Activated CD8-positive, alpha-beta T cell treated with anti-CD3 and anti-CD28 coated beads, Interleukin-2, amount 10 ng/mL, durations not matched to agents 7 days and 5 days (primary cell): ENCODE results near the gene POLR2B. TPM values are rescaled to one million over a fixed set of nuclear protein-coding genes. Genes with fewer than 3 reads are reported as not detected.
"Not testable (repeated sequence)": the region's sequence is repeated elsewhere in the genome, so short reads cannot be mapped to it uniquely, and the experiment has no call there.

Experiments used
- ATAC-seq: fragments of 150-1000 bp; cut with Tn5 transposase; one replicate; pipeline ENCODE4 v1.10.0; 2021; ENCODE audit warnings: moderate library complexity
- CTCF ChIA-PET: fragments of 350-600 bp; sonication (Branson Sonifier 250); formaldehyde crosslinking; loops from one replicate; lab custom pipeline; 2021; ENCODE audit warnings: antibody characterized with exemption; lab: Charles Lee
- POLR2A ChIA-PET: fragments of 350-600 bp; sonication (Branson Sonifier 250); formaldehyde crosslinking; loops from one replicate; lab custom pipeline; 2021; ENCODE audit warnings: antibody characterized with exemption; lab: Charles Lee
- DNase-seq: peaks from one replicate; pipeline ENCODE4 v3.0.0-alpha.2; 2020
- H3K27ac Mint-ChIP-seq: one replicate; pipeline ENCODE4 v1.8.0; 2021; ENCODE audit warnings: mild to moderate bottlenecking, mixed read lengths
- H3K27me3 Mint-ChIP-seq: one replicate; pipeline ENCODE4 v1.8.0; 2021; ENCODE audit warnings: low read depth, mixed read lengths
- H3K36me3 Mint-ChIP-seq: one replicate; pipeline ENCODE4 v1.8.0; 2021; ENCODE audit warnings: low read depth, mixed read lengths
- H3K4me1 Mint-ChIP-seq: one replicate; pipeline ENCODE4 v1.8.0; 2021; ENCODE audit warnings: low read depth, mixed read lengths
- H3K4me3 Mint-ChIP-seq: one replicate; pipeline ENCODE4 v1.8.0; 2021; ENCODE audit warnings: mild to moderate bottlenecking, mixed read lengths
- H3K9me3 Mint-ChIP-seq: one replicate; pipeline ENCODE4 v1.8.0; 2022; ENCODE audit warnings: mixed read lengths; ENCODE audit not compliant: insufficient read depth
- total RNA-seq, 2 experiments: library from RNA; stranded (reverse); gene quantifications; one replicate each; pipeline ENCODE4 v1.2.3, GENCODE V29; 2021

The POLR2B gene
- total RNA-seq, 2 experiments from 2014 or later, result 121 to 122 TPM

- ChIA-PET POLR2A (no interaction called here), CTCF (no interaction called here)
- ATAC-seq (no peak), DNase-seq (no peak)
- Mint-ChIP-seq H3K4me1 (no peaks in the 10 kb centered on the region), H3K27ac (no peak overlapping the region), H3K27me3 (peaks cover 11% of the 10 kb centered on the region), H3K4me3 (no peak overlapping the region), H3K36me3 (no peaks in the 10 kb centered on the region), H3K9me3 (no peaks in the 10 kb centered on the region)
These were observed 61.8 kb downstream of the POLR2B start for GRCh38 chr4:57040510-57040909.

- Mint-ChIP-seq H3K27ac (no peak overlapping the region), H3K36me3 (no peaks in the 10 kb centered on the region), H3K4me3 (no peak overlapping the region), H3K4me1 (no peaks in the 10 kb centered on the region), H3K27me3 (peaks cover 11% of the 10 kb centered on the region), H3K9me3 (no peaks in the 10 kb centered on the region)
- DNase-seq (no peak), ATAC-seq (no peak)
- POLR2A ChIA-PET, result no interaction called here
- CTCF ChIA-PET, result no interaction called here
These were observed 62.3 kb downstream of the POLR2B start for GRCh38 chr4:57041020-57041419.

GRCh38 chr4:57042711-57043169 lies 64.0 kb downstream of the POLR2B start:
- ATAC-seq, result no peak
- ChIA-PET CTCF (no interaction called here), POLR2A (interaction anchor here (0.6 kb wide), 1 partner anchor 8 kb away, joined by 3 read pairs; no protein-coding TSS in a partner anchor)
- Mint-ChIP-seq H3K27me3 (peaks cover 9% of the 10 kb centered on the region), H3K9me3 (no peaks in the 10 kb centered on the region), H3K4me1 (no peaks in the 10 kb centered on the region), H3K27ac (no peak overlapping the region), H3K4me3 (no peak overlapping the region), H3K36me3 (no peaks in the 10 kb centered on the region)
- no peak for DNase-seq

GRCh38 chr4:57043347-57044251 lies 64.9 kb downstream of the POLR2B start:
- Mint-ChIP-seq H3K27ac (no peak overlapping the region), H3K27me3 (peaks cover 9% of the 10 kb centered on the region), H3K9me3 (no peaks in the 10 kb centered on the region), H3K4me1 (no peaks in the 10 kb centered on the region), H3K4me3 (no peak overlapping the region), H3K36me3 (no peaks in the 10 kb centered on the region)
- ChIA-PET POLR2A (interaction anchor here (0.6 kb wide), 1 partner anchor 9 kb away, joined by 3 read pairs; no protein-coding TSS in a partner anchor), CTCF (no interaction called here)
- DNase-seq (no peak), ATAC-seq (no peak)

- no peak for ATAC-seq
- no peaks in the 10 kb centered on the region for H3K4me1 Mint-ChIP-seq
- no peaks in the 10 kb centered on the region for H3K9me3 Mint-ChIP-seq
- no peak overlapping the region for H3K27ac Mint-ChIP-seq
- H3K27me3 Mint-ChIP-seq, result peaks cover 9% of the 10 kb centered on the region
- no peak for DNase-seq
- ChIA-PET POLR2A (no interaction called here), CTCF (no interaction called here)
- H3K36me3 Mint-ChIP-seq, result no peaks in the 10 kb centered on the region
- no peak overlapping the region for H3K4me3 Mint-ChIP-seq
These were observed 65.6 kb downstream of the POLR2B start for GRCh38 chr4:57044279-57044678.

- Mint-ChIP-seq H3K36me3 (no peaks in the 10 kb centered on the region), H3K4me1 (no peaks in the 10 kb centered on the region), H3K4me3 (no peak overlapping the region), H3K9me3 (no peaks in the 10 kb centered on the region), H3K27ac (no peak overlapping the region), H3K27me3 (peaks cover 8% of the 10 kb centered on the region)
- CTCF ChIA-PET, result no interaction called here
- ATAC-seq, result no peak
- DNase-seq, result no peak
- POLR2A ChIA-PET, result no interaction called here
These were observed 66.3 kb downstream of the POLR2B start for GRCh38 chr4:57044996-57045395.

- DNase-seq, ATAC-seq, H3K27ac Mint-ChIP-seq, H3K4me3 Mint-ChIP-seq, CTCF ChIA-PET, POLR2A ChIA-PET, H3K9me3 Mint-ChIP-seq, H3K36me3 Mint-ChIP-seq, H3K4me1 Mint-ChIP-seq: not testable (repeated sequence)
- peaks cover 13% of the 10 kb centered on the region for H3K27me3 Mint-ChIP-seq
These were observed 68.3 kb downstream of the POLR2B start for GRCh38 chr4:57047046-57047445.

GRCh38 chr4:57048590-57049304 lies 70.1 kb downstream of the POLR2B start:
- Mint-ChIP-seq H3K27ac (no peak overlapping the region), H3K27me3 (peaks cover 14% of the 10 kb centered on the region), H3K4me1 (no peaks in the 10 kb centered on the region), H3K9me3 (no peaks in the 10 kb centered on the region), H3K36me3 (no peaks in the 10 kb centered on the region), H3K4me3 (no peak overlapping the region)
- ChIA-PET CTCF (no interaction called here), POLR2A (no interaction called here)
- DNase-seq, result no peak
- no peak for ATAC-seq

GRCh38 chr4:57051095-57051494 lies 72.4 kb downstream of the POLR2B start:
- POLR2A ChIA-PET, result no interaction called here
- Mint-ChIP-seq H3K36me3 (no peaks in the 10 kb centered on the region), H3K27me3 (peaks cover 12% of the 10 kb centered on the region), H3K27ac (no peak overlapping the region), H3K4me3 (no peak overlapping the region), H3K9me3 (no peaks in the 10 kb centered on the region), H3K4me1 (no peaks in the 10 kb centered on the region)
- DNase-seq, result no peak
- no peak for ATAC-seq
- CTCF ChIA-PET, result no interaction called here

- DNase-seq (no peak), ATAC-seq (no peak)
- Mint-ChIP-seq H3K27ac (no peak overlapping the region), H3K27me3 (peaks cover 16% of the 10 kb centered on the region), H3K9me3 (no peaks in the 10 kb centered on the region), H3K36me3 (no peaks in the 10 kb centered on the region), H3K4me3 (no peak overlapping the region), H3K4me1 (no peaks in the 10 kb centered on the region)
- CTCF ChIA-PET, result no interaction called here
- POLR2A ChIA-PET, result no interaction called here
These were observed 72.8 kb downstream of the POLR2B start for GRCh38 chr4:57051524-57051923.

GRCh38 chr4:57053508-57053907 lies 74.8 kb downstream of the POLR2B start:
- Mint-ChIP-seq H3K9me3 (no peaks in the 10 kb centered on the region), H3K36me3 (no peaks in the 10 kb centered on the region), H3K27ac (no peak overlapping the region), H3K4me3 (no peak overlapping the region), H3K4me1 (no peaks in the 10 kb centered on the region), H3K27me3 (peaks cover 19% of the 10 kb centered on the region)
- CTCF ChIA-PET, result no interaction called here
- POLR2A ChIA-PET, result no interaction called here
- no peak for ATAC-seq
- DNase-seq, result no peak

GRCh38 chr4:57055886-57056285 lies 77.2 kb downstream of the POLR2B start:
- ChIA-PET POLR2A (no interaction called here), CTCF (no interaction called here)
- no peak for ATAC-seq
- Mint-ChIP-seq H3K27me3 (peaks cover 19% of the 10 kb centered on the region), H3K4me3 (no peak overlapping the region), H3K4me1 (no peaks in the 10 kb centered on the region), H3K9me3 (no peaks in the 10 kb centered on the region), H3K27ac (no peak overlapping the region), H3K36me3 (no peaks in the 10 kb centered on the region)
- DNase-seq, result no peak
